ENCODE data around the gene SIGLEC8.

Gene SIGLEC8

GRCh38 chr19:51488491-51488890, 30.2 kb upstream of the SIGLEC8 start:
- no peak for TF ChIP-seq CTCF (IDR thresholded peaks at IDR 0.05; ENCODE audit: low read depth, low read length, missing control alignments)
- no peak for DNase-seq (ENCODE audit: low read depth)

DNA sequence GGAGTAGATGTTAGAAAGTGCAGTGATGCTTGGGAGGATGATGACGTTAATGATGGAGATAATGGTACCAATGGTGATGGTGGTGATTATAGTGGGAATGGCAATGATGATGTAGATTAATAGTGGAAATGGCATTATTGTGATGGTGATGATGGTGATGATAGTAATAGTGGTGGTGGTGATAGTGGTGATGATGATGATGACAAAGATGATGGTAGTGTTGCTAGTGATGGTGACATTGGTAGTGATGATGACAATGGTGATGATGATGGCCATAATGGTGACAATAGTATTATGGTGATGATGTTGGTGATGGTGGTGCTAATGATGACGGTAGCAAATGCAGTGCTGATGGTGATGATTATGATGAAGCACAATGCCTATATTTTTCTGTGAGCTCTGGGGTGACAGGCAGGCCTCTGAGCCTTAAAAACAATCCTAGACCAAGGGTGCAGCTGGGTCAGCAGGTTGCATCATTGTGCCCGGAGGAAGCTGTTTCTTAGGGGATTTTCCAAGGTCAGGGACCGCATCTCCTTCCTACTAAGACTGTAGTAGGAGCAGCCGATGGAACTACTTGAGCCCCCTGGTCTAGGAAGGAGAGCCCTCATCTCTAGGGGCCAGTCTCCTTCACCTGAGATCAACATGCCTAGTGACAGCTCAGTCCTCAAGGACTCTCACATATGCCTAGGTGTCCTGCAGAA, 27.9 kb upstream of the SIGLEC8 start:
- DNase-seq (ENCODE audit: low read depth) = no peak
- H3K4me3 ChIP-seq (ENCODE audit: low read depth, low read length) = no peak overlapping the region
- no peak for TF ChIP-seq CTCF (IDR thresholded peaks at IDR 0.05; ENCODE audit: low read depth, low read length, missing control alignments)

More at GRCh38 chr19:51488491-51488890, 30.2 kb upstream of the SIGLEC8 start:
- H3K4me3 ChIP-seq (ENCODE audit: low read depth, low read length) = no peak overlapping the region

DNA sequence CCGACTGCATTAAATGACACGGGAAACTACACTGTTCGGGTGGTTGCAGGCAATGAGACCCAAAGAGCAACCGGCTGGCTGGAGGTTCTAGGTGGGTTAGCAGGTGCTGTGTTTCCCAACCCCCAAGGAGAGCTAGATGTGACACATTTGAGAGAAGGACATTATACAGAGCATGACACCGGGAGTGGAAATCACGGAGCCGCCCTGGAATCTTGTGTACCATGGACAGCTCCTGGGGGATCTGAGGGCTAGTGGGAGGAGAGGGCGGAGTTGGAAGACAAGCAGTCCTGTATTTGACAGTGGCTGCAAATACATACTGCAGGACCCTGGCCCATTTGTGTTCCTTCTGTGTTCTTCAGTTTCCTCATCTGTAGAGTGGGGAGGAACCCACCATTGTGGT, 22.3 kb upstream of the SIGLEC8 start:
- no peak for DNase-seq (ENCODE audit: low read depth)
- TF ChIP-seq CTCF (IDR thresholded peaks at IDR 0.05; ENCODE audit: low read depth, low read length, missing control alignments) = no peak
- H3K4me3 ChIP-seq (ENCODE audit: low read depth, low read length) = no peak overlapping the region

DNA sequence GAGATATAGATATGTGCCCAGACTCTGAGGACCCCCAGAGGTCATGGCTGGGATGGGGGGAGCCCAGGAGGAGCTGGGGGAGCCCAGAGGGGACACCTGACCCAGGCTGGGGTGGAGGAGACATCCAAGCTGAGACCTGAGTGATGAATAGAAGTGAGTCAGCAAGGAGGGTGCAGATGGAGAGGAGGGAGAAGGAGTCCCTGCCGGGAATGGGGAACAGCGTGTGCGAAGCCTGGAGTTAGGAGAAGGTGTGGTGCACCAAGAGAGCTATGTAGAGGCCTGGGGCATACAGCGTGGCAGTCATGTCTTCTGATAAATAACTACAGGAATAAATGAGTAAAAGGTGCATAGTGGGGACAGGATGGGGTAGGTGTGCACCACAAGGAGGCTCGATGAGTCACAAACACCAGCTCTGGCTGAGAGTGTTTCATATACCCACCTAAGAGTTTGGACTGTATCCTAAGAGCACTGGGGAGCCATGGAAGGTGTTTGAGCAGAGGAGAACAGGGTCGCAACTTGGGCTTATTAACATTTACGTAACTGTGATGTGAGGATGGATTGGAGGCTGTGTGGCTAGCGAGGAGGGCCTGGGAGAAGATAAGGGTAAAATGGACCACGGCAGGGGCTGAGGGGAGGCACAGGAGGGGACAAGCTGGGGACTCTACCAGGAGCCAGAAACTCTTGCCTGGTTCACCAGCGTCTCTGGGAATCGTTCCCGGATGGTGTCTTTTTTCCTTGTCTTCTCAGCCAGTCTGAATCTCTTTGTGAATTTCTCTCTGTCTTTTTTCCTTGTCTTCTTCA, 21.5 kb upstream of the SIGLEC8 start:
- no peak overlapping the region for H3K4me3 ChIP-seq (ENCODE audit: low read depth, low read length)
- TF ChIP-seq CTCF (IDR thresholded peaks at IDR 0.05; ENCODE audit: low read depth, low read length, missing control alignments) = no peak
- no peak for DNase-seq (ENCODE audit: low read depth)

DNA sequence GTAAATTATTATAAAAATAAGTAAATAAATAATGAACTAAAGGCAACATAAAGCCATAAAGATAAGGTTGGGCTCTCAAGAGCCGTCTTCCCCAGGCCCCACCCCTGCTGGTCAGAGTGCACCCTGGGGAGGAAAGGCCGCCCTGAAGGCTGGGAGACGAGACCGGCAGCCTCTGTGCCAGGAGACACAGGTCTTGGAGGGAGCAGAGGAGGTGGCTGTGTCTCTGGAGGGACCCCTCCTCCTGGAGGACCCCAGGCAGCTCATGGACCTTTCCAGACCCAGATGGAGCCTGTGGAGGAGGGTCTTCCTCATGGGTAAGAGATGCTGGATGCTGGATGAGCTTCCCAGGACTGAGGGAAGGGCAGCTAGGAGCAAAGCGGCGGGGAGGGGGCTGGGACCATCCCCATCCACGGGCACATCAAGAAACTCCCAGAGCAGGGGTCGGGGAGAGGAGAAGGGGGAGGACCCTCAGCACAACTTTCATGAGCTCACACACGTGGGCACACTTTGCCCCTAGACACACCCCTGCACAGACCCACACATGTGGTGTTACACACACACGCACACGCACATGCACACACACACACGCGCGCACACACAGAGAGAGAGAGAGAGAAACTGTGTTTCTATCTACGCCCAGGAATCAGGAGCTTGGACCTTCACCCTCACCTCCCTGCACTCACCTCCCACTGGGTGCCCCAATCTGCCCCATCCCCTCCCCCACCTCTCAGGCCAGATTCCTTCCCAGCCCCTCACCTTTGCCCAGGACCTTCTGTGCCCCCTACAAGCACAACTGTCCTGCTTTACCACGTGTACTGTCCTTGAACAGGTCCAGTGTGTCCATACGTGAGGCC, 20.4 kb upstream of the SIGLEC8 start, which contains the start of gene CEACAM18:
Gene CEACAM18 (plus strand): TSS at position 159 of the 854 bp plus-strand sequence.
- DNase-seq (ENCODE audit: low read depth) = no peak
- no peak within 1 kb of the TSS for H3K4me3 ChIP-seq (ENCODE audit: low read depth, low read length)
- TF ChIP-seq CTCF (IDR thresholded peaks at IDR 0.05; ENCODE audit: low read depth, low read length, missing control alignments) = no peak

DNA sequence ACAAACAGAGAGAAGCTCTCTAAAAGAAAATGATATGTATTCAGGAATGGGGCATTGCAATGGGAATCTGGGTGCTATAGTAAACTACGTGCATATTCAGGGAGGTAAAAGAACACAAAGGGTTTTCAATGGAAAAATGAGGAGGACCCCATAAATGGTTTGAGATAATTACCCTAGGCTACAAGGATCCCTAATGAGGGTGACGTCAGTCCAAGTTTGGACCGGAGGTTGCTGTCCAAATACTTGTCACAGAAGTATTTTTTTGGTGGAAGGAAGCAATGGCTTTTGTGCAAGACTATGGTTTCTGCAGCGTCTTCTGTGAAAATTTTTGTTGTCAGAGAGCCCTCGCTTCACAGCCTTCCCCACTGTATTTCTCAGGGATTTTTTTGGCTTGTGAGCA, 19.1 kb upstream of the SIGLEC8 start:
- no peak for DNase-seq (ENCODE audit: low read depth)
- TF ChIP-seq CTCF (IDR thresholded peaks at IDR 0.05; ENCODE audit: low read depth, low read length, missing control alignments) = no peak

More for the DNA sequence above, 19.1 kb upstream of the SIGLEC8 start:
- no peak overlapping the region for H3K4me3 ChIP-seq (ENCODE audit: low read depth, low read length)

Data from GM12864 (cell line).